Right lobe of liver (tissue), 4 donors: ENCODE data around the gene ARFGEF3.

Source experiments
- POLR2A ChIP-seq: fragments of 450-650 bp; IDR thresholded peaks from one replicate; pipeline ENCODE4 v1.6.1; 2017; ENCODE audit warnings: antibody characterized with exemption, mild to moderate bottlenecking
- TF ChIP-seq, protein P1 (sequence below), 4 donors: fragments of 200-600 bp in 3 of 4; fragments of 450-650 bp in 1 of 4; IDR thresholded peaks; one replicate each; pipeline versions ENCODE4 v1.5.1 to v1.8.0; 2016 to 2022; ENCODE audit warnings: antibody characterized with exemption in 4 of 4, mild to moderate bottlenecking in 2 of 4
- donor health status: DM: no; HTN: no; CAD: no.
- donor health status: DM: no; HTN: no; CAD: no.
- donor health status: DM: no; HTN: yes; CAD: no.

DNA sequence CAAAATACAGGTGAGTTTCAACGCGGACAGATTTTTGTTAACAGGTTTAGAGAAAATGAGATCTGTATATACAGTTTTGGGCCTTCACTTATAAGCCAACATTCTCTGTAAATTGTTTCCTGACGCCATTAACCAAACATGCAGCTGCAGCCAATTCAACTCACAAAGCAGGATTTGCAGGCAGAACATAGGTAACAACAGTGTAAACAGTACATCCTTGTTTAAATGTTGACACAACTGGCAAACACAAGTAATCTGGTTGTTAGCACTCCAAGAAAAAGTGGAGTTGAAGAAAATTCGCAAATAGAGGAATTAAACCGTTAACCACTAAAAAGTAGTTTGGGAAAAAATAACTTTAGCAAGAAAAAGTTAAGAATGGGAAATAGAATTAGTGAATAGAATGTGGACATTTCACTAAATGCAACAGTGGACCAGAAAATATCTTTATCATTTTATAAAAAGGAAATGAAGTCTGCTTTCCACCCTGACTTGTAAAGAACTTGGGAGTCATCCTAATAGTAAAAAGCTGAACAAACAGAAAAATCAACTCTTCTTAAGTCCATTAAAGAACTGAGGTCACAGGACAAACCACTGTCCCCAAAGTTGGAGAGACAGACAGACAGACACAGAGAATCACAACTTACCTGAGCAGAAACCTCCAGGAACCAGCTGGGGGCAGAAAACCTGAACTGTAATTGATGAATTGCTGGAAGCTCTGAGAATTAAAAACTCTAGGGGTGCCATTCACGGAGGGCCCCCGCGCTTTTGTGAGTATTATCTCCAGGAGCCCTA is 226.0 kb downstream of the ARFGEF3 start:
- TF ChIP-seq, protein P1, sequence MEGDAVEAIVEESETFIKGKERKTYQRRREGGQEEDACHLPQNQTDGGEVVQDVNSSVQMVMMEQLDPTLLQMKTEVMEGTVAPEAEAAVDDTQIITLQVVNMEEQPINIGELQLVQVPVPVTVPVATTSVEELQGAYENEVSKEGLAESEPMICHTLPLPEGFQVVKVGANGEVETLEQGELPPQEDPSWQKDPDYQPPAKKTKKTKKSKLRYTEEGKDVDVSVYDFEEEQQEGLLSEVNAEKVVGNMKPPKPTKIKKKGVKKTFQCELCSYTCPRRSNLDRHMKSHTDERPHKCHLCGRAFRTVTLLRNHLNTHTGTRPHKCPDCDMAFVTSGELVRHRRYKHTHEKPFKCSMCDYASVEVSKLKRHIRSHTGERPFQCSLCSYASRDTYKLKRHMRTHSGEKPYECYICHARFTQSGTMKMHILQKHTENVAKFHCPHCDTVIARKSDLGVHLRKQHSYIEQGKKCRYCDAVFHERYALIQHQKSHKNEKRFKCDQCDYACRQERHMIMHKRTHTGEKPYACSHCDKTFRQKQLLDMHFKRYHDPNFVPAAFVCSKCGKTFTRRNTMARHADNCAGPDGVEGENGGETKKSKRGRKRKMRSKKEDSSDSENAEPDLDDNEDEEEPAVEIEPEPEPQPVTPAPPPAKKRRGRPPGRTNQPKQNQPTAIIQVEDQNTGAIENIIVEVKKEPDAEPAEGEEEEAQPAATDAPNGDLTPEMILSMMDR (IDR thresholded peaks at IDR 0.05), result no peak
- TF ChIP-seq POLR2A, result no peak
